Activated T-helper 1 cell treated with anti-CD3 and anti-CD28 coated beads, Interleukin-12 subunit alpha, Interleukin-12 subunit beta, Interleukin-2, Interleukin-4 antibody, amounts not matched to agents 30 ng/mL and 10 ng/mL and 1 ng/mL, durations not matched to agents 14 hours and 24 hours and 36 hours (primary cell): ENCODE data around the gene ZNF555. TPM values are rescaled to one million over a fixed set of nuclear protein-coding genes. Genes with fewer than 3 reads are reported as not detected.
"Not testable (repeated sequence)": the region's sequence is repeated elsewhere in the genome, so short reads cannot be mapped to it uniquely, and the experiment has no call there.

Experiments
- DNase-seq: peaks from one replicate; pipeline ENCODE4 v3.0.0; 2021; ENCODE audit warnings: low spot score
- H3K27ac Mint-ChIP-seq: one replicate; pipeline ENCODE4 v1.8.0; 2021; ENCODE audit warnings: mild to moderate bottlenecking, mixed read lengths
- H3K27me3 Mint-ChIP-seq: one replicate; pipeline ENCODE4 v1.8.0; 2022; ENCODE audit warnings: mild to moderate bottlenecking, moderate library complexity, mixed read lengths; ENCODE audit not compliant: insufficient read depth
- H3K36me3 Mint-ChIP-seq: one replicate; pipeline ENCODE4 v1.8.0; 2021; ENCODE audit warnings: low read depth, mixed read lengths
- H3K4me1 Mint-ChIP-seq: one replicate; pipeline ENCODE4 v1.8.0; 2021; ENCODE audit warnings: low read depth, mixed read lengths
- H3K4me3 Mint-ChIP-seq: one replicate; pipeline ENCODE4 v1.8.0; 2021; ENCODE audit warnings: mild to moderate bottlenecking, moderate library complexity, mixed read lengths
- H3K9me3 Mint-ChIP-seq: one replicate; pipeline ENCODE4 v1.8.0; 2021; ENCODE audit warnings: mixed read lengths
- intact Hi-C: fragments of 100-400 bp; cut with micrococcal nuclease; formaldehyde crosslinking; loops from one replicate; pipeline ENCODE4 v1.15.1; 2024
- total RNA-seq: library from RNA; stranded (reverse); gene quantifications from 2 replicates; pipeline ENCODE4 v1.2.3, GENCODE V29; 2022

Gene ZNF555
- total RNA-seq, 1 donor from 2014 or later, result 0.65 TPM

DNA sequence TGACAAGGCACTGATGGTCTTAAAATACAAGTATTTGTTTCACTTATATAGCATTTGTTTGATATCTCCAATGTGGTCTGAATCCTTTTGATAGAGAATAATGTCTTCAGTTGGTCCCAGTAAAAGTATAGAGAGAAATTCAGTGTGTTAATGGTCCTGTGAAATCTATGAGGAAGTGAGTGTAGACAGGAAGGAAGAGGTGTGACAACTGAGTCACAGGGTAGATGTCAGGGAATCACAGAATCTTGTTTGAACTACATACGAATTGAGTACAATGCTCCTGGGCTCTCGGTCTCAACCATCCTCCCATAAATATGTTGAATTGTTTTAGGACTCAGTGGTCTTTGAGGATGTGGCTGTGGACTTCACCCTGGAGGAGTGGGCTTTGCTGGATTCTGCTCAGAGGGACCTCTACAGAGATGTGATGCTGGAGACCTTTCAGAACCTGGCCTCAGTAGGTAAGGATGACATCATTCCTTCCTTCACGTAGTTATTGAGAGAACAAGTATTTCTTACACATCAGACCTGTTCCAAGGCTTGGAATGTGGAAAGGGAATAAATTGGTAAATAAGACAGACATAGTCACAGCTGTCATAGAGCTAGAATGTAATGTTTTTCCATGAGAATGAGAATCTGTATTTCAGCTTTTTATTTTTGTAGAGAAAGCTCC lies 9.1 kb downstream of the ZNF555 start:
- no peak for DNase-seq
- Mint-ChIP-seq H3K9me3 (peaks cover 61% of the 10 kb centered on the region), H3K27ac (no peak overlapping the region), H3K36me3 (peaks cover 26% of the 10 kb centered on the region), H3K4me3 (no peak overlapping the region), H3K27me3 (no peaks in the 10 kb centered on the region), H3K4me1 (no peaks in the 10 kb centered on the region)
- intact Hi-C loops, result no loop called here

DNA sequence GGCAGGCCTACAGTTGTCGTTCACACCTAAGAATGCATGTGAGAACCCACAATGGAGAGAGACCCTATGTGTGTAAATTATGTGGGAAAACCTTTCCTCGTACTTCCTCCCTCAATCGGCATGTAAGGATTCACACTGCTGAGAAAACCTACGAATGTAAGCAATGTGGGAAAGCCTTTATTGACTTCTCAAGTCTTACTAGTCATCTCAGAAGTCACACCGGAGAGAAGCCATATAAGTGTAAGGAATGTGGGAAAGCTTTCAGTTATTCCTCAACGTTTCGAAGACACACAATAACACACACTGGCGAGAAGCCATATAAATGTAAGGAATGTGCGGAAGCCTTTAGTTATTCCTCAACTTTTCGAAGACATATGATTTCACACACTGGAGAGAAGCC lies 11.3 kb downstream of the ZNF555 start:
- H3K27me3 Mint-ChIP-seq, result no peaks in the 10 kb centered on the region
- no peaks in the 10 kb centered on the region for H3K4me1 Mint-ChIP-seq
- intact Hi-C loops, result no loop called here
- peaks cover 60% of the 10 kb centered on the region for H3K9me3 Mint-ChIP-seq
- H3K36me3 Mint-ChIP-seq, result peaks cover 26% of the 10 kb centered on the region
- DNase-seq, result no peak
- H3K27ac Mint-ChIP-seq, result no peak overlapping the region
- no peak overlapping the region for H3K4me3 Mint-ChIP-seq

DNA sequence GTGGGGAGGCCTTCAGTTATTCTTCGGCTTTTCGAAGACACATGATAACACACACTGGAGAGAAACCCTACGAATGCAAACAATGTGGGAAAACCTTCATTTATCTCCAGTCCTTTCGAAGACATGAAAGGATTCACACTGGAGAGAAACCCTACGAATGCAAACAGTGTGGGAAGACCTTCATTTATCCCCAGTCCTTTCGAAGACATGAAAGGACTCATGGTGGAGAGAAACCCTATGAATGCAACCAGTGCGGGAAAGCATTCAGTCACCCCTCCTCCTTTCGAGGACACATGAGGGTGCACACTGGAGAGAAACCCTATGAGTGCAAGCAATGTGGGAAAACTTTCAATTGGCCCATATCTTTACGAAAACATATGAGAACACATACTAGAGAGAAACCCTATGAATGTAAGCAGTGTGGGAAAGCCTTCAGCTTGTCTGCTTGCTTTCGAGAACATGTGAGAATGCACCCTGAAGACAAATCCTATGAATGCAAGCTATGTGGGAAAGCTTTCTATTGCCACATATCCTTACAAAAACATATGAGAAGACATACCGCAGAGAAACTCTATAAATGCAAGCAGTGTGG lies 11.8 kb downstream of the ZNF555 start:
- H3K4me1 Mint-ChIP-seq, result no peaks in the 10 kb centered on the region
- H3K9me3 Mint-ChIP-seq, result peaks cover 60% of the 10 kb centered on the region
- peaks cover 26% of the 10 kb centered on the region for H3K36me3 Mint-ChIP-seq
- intact Hi-C loops, result no loop called here
- H3K27ac Mint-ChIP-seq, result no peak overlapping the region
- H3K27me3 Mint-ChIP-seq, result no peaks in the 10 kb centered on the region
- no peak overlapping the region for H3K4me3 Mint-ChIP-seq
- DNase-seq, result no peak

DNA sequence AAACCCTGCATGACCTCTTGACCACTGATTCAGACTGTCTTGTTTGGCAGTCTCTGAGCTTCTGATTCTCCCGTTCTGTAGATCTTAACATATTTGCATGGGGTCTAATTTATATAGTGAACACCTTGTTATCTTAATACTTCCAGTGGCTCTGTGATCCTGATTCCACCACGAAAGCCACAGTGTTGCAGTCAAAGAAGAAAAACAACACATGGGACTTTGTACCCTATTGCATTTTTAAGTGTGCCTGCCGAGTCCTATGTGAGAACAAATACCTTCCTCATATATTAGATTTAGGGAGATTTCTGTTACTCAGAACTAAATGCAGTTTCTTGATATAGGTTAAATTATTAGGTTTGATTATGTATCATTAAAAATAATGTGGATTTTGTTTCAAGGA lies 13.6 kb downstream of the ZNF555 start:
- no peaks in the 10 kb centered on the region for H3K27me3 Mint-ChIP-seq
- H3K27ac Mint-ChIP-seq, result no peak overlapping the region
- H3K9me3 Mint-ChIP-seq, result peaks cover 66% of the 10 kb centered on the region
- H3K36me3 Mint-ChIP-seq, result peaks cover 26% of the 10 kb centered on the region
- intact Hi-C loops, result no loop called here
- H3K4me3 Mint-ChIP-seq, result no peak overlapping the region
- no peaks in the 10 kb centered on the region for H3K4me1 Mint-ChIP-seq
- no peak for DNase-seq

DNA sequence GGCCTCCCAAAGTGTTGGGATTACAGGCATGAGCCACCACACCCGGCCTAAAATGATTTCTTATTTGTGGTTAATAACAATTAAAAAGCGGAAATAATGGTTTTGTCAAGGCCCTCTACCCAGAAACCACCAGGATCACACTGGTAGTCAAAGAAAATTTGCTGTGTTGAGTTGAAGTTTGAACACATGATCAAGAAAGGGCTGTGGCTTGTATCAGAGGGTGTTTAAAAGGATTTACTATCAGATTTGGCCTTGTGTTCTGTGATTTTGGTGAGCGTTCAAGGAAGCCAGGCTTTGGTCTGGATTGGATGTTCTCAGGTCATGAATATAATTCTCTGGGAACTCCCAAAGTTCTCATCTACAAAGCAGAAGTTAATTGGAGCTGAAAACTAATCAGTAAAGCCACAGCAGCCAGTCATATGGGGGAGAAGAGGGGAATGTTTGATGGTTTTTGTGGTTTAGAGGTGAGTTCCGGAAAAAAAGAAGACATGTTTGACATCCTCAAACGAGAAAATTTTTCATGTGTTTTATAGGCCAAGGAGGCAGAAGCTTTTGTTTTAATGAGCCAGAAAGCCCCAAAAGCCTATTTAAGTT lies 15.3 kb downstream of the ZNF555 start:
- no peak overlapping the region for H3K4me3 Mint-ChIP-seq
- DNase-seq, result no peak
- no peaks in the 10 kb centered on the region for H3K27me3 Mint-ChIP-seq
- intact Hi-C loops, result no loop called here
- H3K4me1 Mint-ChIP-seq, result no peaks in the 10 kb centered on the region
- peaks cover 56% of the 10 kb centered on the region for H3K9me3 Mint-ChIP-seq
- peaks cover 15% of the 10 kb centered on the region for H3K36me3 Mint-ChIP-seq
- no peak overlapping the region for H3K27ac Mint-ChIP-seq

DNA sequence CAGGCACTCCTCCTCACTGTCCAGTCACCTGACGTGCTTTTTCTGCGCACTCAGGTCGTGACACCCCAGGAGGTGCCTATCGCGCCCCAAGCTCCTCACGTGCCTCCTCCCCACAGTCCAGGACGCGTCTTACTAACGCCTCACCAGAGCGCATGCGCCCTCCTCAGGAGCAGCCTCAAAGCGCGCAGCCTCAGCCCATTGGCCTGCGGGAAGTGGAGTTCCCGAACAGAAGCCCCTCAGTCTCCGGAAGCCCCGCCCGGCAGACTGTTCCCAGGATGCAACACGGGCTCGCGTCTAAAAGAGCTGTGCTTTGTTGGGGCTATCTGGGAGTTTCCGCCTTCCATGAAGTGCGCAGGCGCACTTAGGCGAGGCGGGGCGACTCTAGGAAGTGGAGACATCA lies 17.6 kb downstream of the ZNF555 start:
- Mint-ChIP-seq H3K4me1 (no peaks in the 10 kb centered on the region), H3K36me3 (no peaks in the 10 kb centered on the region), H3K4me3 (no peak overlapping the region), H3K27ac (no peak overlapping the region), H3K9me3 (peaks cover 41% of the 10 kb centered on the region), H3K27me3 (no peaks in the 10 kb centered on the region)
- DNase-seq, result no peak
- intact Hi-C loops, result no loop called here

DNA sequence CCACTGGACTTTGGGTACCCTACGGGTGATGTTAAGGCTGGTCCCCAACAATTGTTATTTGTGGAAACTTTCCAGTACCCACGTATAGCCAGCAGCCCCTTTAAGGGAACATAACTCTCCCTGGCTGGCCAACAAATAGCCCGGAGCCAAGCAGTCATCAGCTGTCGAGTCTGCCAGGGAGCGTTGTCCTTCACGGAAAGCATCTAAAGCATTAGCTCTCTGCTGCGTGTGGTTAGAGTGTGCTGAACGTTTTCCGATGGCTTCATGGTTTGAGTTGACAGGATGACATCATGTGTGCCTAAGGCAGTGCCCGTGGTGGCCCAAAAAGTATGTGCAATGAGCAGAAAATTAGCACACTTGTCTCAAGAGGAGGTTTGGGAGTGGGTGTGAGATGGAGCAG lies 22.5 kb downstream of the ZNF555 start:
- no peak for DNase-seq
- H3K36me3 Mint-ChIP-seq, result peaks cover 3% of the 10 kb centered on the region
- intact Hi-C loops, result no loop called here

DNA sequence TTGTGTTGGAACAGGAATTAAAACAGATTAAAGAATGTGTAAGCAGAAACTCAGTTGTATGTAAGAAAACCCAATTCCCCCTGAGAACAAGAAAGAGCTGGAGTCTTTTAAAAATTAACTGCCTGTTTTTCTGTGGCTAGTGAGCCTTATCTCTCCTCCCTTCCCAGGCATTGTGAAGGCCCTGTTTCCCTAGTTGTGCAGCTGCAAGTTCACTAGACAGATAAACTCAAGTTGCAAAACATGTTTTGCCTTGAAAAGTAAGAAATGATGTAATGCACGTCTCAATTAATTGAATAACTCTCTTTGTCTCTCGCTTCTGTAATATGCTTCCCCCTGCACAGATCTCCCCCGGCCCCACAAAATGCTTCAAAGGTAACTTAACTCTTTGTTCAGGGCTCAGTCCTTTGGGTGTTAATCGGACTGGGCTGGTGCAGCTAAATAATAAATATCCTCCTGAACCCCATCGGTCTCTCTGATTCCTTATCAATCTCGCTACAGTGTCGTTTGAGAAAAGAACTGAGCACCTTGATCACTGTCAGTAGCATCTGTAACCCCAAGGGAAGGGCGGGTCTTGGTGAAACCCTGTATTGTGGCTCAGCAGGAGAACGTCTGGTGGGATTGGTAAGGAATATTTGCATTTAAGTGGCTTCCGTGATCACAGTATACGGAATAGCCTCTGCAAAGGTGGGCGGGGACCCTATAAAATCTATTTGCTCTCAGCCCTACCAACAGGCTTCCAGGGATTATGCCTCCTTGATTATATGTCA lies 24.2 kb downstream of the ZNF555 start:
- no peak for DNase-seq
- H3K27me3 Mint-ChIP-seq, result no peaks in the 10 kb centered on the region
- no peak overlapping the region for H3K27ac Mint-ChIP-seq
- H3K4me1 Mint-ChIP-seq, result no peaks in the 10 kb centered on the region
- intact Hi-C loops, result no loop called here
- peaks cover 37% of the 10 kb centered on the region for H3K9me3 Mint-ChIP-seq
- no peak overlapping the region for H3K4me3 Mint-ChIP-seq
- peaks cover 3% of the 10 kb centered on the region for H3K36me3 Mint-ChIP-seq

More for the DNA sequence above, 22.5 kb downstream of the ZNF555 start:
- H3K4me1 Mint-ChIP-seq, result no peaks in the 10 kb centered on the region
- H3K4me3 Mint-ChIP-seq, result no peak overlapping the region
- peaks cover 40% of the 10 kb centered on the region for H3K9me3 Mint-ChIP-seq
- H3K27ac Mint-ChIP-seq, result no peak overlapping the region
- H3K27me3 Mint-ChIP-seq, result no peaks in the 10 kb centered on the region

DNA sequence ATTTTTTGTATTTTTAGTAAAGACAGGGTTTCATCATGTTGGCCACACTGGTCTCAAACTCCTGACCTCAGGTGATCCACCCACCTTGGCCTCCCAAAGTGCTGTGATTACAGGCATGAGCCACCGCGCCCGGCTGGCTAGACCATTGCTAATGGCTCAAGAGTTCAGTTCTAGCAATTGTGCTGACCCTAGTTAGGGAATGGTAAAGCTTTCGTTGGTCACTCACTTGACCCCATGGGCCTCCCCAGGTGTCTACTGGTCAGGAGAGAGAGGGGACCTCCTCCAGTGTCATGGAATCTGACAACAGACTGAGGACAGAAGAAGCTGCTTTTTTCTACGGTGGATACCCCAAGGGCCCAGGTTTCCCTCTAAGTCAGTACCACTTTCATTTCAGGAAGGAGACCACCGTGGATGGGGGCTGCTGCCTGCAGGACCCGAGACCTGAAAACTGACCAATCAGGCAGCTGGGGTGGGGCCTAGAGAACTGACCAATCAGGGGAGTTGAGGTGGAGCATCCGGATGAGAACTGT lies 25.3 kb downstream of the ZNF555 start:
- peaks cover 44% of the 10 kb centered on the region for H3K9me3 Mint-ChIP-seq
- no peaks in the 10 kb centered on the region for H3K27me3 Mint-ChIP-seq
- DNase-seq, result no peak
- H3K4me1 Mint-ChIP-seq, result no peaks in the 10 kb centered on the region
- no peak overlapping the region for H3K4me3 Mint-ChIP-seq
- peaks cover 3% of the 10 kb centered on the region for H3K36me3 Mint-ChIP-seq
- no peak overlapping the region for H3K27ac Mint-ChIP-seq
- intact Hi-C loops, result no loop called here

DNA sequence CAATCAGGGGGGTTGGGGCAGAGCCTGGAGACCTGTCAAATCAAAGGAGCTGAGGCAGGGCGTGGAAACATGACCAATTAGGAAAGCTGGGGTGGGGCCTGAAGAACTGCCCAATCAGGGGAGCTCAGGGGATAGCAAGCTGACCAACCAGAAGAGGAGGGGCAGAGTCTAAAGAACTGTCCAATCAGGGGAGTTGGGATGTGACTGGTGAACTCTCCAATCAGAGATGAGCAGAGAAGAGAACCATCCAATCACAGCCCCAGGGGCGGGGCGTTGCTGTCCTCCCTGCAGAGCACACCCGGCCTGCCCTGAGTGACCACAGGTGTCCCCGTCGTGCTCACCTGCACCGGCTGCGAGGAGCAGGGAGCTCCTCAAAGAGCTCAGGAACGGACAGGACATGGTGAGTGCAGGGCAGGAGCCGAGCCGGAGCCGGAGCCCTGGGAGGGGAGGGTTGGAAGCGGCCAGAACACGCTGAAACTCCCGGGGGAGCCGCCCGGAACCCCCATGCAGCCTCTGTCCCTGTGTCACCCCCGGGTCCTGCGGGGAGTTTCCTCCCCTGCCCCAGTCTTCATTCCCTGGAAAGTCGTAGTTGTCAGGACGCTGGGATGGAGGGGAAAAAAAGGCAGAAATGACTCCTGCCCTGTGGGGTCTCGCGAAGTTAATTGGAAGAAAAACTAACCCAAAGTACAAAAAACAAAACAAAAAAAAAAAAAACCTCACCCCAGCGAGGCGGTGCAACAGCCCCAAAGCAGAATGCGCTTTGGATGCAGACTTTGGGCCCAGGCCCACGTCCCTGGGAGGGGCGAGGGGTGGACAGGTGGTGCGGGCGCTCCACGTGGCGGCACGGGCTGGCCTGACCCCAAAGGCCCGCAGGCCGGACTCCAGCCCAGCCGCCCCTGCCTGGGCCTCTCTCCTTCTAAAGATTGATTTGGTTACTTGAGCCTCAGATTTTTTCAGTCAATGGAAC lies 26.0 kb downstream of the ZNF555 start, which contains the start of gene ZNF556:
TSS of gene ZNF556 (plus strand) at position 311 of the 967 bp plus-strand sequence. CDS start at position 398, 87 bp downstream.
- intact Hi-C loops, result no loop called here
- Mint-ChIP-seq H3K9me3 (peaks cover 43% of the 10 kb centered on the region), H3K36me3 (peaks cover 3% of the 10 kb centered on the region), H3K27ac (no peak within 1 kb of the TSS), H3K27me3 (no peaks in the 10 kb centered on the region), H3K4me3 (no peak within 1 kb of the TSS), H3K4me1 (no peaks in the 10 kb centered on the region)
- DNase-seq, result no peak

DNA sequence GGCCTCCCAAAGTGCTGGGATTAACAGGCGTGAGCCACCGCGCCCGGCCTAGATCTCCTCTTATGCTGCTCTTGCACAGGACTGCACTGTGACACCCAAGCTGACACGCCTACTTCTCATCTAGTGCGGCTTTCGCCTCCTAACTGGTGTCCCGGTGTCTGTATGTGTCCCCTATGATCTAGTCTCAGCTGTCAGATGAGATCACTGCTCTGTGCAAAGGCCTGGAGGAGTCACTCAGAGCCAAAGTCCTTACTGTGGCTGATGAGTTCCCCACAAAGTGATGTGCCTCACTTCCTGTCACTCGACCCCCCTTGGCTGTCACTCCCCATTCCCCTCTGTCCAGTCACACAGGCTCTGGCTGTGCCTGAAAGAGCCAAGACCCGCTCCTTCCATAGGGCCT lies 28.3 kb downstream of the ZNF555 start:
- Mint-ChIP-seq H3K36me3 (peaks cover 3% of the 10 kb centered on the region), H3K27me3 (no peaks in the 10 kb centered on the region), H3K27ac (no peak overlapping the region), H3K9me3 (peaks cover 37% of the 10 kb centered on the region), H3K4me1 (no peaks in the 10 kb centered on the region), H3K4me3 (no peak overlapping the region)
- intact Hi-C loops, result no loop called here
- DNase-seq, result no peak

DNA sequence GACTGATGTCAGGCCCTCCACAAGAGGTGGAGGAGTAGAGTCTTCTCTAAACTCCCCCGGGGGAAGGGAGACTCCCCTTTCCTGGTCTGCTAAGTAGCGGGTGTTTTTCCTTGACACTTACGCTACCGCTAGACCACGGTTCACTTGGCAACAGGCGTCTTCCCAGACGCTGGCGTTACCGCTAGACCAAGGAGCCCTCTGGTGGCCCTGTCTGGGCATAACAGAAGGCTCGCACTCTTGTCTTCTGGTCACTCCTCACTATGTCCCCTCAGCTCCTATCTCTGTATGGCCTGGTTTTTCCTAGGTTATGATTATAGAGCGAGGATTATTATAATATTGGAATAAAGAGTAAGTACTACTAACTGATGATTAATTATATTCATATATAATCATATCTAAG lies 30.9 kb downstream of the ZNF555 start:
- H3K27me3 Mint-ChIP-seq, intact Hi-C loops, DNase-seq, H3K27ac Mint-ChIP-seq, H3K36me3 Mint-ChIP-seq, H3K4me3 Mint-ChIP-seq, H3K4me1 Mint-ChIP-seq: not testable (repeated sequence)
- peaks cover 25% of the 10 kb centered on the region for H3K9me3 Mint-ChIP-seq
